HG03039 (cell line): Measurements from ENCODE around the gene ACBD6.
"Not testable (repeated sequence)": the region's sequence is repeated elsewhere in the genome, so short reads cannot be mapped to it uniquely, and the experiment has no call there.

Source experiments
- ATAC-seq: cut with Tn5 transposase; IDR thresholded peaks from one replicate; pipeline ENCODE4 v1.9.1; 2021; ENCODE audit warnings: mild to moderate bottlenecking, moderate library complexity; ENCODE audit not compliant: unreplicated experiment

Gene ACBD6

DNA sequence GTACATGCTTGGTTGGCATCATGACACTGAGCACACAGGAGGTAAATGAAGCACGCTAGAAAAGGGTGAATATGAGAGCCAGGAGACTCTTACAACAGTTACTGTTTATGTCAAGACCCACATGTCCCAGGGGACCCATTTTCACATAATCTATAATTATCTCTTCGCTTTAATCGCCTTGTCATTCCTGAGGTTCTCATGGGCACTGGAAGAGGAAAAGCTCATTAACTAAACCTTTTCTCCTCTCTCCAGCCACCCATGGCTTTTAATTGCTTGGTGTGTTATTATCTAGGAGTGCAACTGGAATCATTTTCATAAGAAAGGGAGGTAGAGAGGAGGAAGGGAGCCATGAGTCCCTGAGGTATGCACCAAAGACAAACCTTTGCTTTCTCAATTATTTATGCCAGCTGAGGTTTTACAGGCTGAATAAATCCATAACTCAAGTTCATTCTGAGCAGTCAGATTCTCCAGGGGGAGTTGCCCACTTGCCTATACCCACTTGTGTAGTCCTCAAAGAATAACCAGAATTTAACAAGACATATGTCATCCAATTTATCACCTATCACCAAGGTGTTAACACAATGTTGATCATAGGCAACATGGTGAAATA is 77.4 kb downstream of the ACBD6 start:
- no peak for ATAC-seq

DNA sequence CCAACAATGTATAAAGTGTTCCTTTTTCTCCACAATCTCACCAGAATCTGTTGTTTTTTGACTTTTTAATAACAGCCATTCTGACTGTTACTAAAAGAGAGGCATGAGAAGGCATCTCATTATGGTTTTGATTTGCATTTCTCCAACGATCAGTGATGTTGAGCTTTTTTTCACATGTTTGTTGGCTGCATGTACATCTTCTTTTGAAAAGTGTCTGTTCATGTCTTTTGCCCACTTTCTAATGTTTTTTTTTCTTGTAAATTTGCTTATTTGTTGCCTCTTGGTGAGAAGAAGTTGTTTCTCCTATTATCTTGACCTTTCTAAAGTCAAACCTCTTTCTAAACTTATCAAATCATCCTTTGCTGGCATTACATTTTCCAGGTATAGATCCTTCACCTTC is 80.8 kb downstream of the ACBD6 start:
- no peak for ATAC-seq

- not testable (repeated sequence) for ATAC-seq
Measured at GRCh38 chr1:180421145-180421544, 81.2 kb downstream of the ACBD6 start.

DNA sequence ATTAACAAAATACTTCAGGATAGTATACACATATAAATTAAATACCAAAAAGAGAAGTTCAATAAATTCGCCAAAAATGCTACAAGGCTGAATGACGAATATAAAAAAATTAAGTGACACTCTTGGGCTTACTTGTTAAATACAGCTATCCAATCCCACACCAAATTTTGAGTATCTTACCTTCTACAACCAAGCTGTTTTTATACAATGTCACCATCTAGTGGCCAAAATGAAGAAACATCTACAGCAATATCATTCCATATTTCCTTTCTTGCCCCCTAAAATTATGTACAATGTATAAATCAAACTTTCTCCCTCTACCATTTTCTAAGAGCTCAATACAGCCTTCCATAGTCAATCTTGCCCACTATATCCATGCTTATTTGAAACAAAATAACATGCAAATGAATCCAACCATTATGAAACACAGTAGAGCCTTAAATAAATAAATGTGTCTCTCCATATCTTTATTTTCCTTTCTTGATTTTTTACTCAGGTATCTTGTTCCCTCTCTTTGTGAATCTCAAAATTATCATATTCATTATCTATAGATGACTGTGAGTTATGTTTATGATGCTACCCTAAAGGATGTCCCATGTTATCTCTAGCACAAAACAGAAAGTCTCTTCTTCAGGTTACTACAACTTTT is 86.3 kb downstream of the ACBD6 start:
- no peak for ATAC-seq

GRCh38 chr1:180415236-180415848 is 87.0 kb downstream of the ACBD6 start:
- ATAC-seq: no peak

DNA sequence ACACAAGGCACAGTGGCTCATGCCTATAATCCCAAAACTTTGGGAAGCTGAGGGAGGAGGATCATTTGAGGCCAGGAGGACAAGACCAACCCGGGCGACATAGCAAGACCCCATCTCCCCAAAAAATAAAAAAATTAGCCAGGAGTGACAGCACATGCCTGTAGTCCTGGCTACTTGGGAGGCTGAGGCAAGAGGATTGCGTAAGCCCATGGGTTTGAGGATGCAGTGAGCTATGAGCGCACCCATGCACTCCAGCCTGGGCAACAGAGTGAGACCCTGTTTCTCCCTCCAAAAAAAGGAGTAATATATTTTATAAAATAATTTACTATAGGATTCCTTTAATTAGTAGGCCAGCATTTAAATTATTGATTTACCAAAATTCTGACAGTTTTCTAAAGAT is 89.8 kb downstream of the ACBD6 start:
- no peak for ATAC-seq

GRCh38 chr1:180408128-180408527 is 94.2 kb downstream of the ACBD6 start:
- ATAC-seq: not testable (repeated sequence)

DNA sequence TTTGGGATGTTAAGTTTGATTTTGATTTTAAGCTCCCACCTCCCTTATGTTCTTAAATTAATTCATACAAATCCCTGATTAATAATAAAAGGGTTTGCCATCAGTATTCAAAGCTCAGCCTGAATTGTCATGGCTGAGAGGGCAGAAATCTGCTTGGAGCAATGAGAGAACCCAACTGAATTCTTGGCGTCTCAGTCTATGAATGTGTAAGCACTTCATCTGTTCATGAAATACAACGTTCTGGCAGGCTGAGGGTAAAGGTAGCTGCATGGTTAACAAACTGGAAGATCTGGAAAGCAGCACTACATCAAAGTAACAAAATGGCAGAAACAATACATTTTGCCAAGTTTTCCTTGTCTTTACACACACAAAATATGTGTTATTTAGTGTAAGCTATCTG is 95.3 kb downstream of the ACBD6 start:
- ATAC-seq: no peak

DNA sequence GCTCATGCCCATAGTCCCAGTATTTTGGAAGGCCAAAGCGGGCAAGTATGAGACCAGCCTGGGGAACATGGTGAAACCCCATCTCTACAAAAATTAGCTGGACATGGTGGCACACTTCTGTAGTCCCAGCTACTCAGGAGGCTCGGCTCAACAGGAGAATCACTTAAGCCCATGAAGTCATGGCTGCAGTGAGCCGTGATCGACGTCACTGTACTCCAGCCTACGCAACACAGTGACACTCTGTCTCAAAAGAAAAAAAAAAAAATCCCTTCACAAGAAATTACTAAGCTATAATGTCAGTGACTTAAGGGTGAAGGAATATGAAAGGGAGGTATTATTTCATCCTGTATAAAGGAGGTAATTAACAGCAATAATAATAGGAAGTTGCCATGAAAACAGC is 99.8 kb downstream of the ACBD6 start:
- ATAC-seq: no peak

DNA sequence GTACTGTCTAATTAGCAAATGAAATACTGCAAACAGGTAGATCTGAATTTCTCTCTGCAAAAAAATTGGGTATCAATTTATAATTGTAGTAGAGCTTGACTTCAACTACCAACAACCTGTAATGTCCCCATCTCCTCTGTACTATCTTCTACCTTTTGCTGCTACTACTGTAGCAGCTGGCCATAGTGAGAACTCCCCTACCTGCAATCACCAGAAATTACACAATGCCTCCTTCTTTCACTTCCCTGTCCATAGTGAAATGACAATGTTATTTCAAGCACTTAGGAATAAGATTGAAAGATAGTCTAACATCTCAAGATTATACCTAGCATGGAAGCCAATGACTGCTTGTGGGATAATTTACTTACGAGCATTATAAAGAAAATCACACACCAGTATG is 100.4 kb downstream of the ACBD6 start:
- no peak for ATAC-seq

- no peak for ATAC-seq
Measured at GRCh38 chr1:180397175-180397574, 105.2 kb downstream of the ACBD6 start.

DNA sequence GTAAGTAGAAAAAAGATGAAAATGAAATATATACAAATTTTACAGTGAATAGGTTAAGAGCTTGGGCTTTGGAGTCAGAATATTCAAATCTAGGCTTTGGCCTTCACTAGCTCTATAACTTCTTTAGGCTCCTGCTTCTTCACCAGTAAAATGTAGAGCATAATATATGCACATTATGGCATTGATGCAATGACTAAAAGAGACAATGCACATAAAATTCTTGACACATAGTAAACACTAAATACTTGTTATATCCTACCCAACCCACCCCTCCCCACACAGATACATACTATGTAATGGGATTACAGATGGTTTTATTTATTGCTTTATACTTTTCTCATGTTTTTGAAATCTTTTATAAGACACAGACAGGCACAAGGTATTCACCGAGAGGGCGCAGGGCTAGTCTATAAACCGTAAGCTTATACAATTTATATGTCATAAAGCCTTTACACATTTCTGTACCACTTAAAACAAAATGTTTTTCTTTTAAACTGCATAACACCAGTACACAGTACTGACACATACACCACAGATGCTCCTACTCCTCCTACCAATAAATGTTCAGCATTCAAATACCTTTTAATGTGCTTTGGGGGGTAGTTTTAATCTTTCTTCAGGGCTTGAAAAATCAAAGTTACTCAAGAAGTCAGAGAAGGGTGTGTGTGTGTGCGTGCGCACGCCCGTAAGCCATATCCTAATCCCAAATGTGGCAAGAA is 109.8 kb downstream of the ACBD6 start:
- no peak for ATAC-seq

DNA sequence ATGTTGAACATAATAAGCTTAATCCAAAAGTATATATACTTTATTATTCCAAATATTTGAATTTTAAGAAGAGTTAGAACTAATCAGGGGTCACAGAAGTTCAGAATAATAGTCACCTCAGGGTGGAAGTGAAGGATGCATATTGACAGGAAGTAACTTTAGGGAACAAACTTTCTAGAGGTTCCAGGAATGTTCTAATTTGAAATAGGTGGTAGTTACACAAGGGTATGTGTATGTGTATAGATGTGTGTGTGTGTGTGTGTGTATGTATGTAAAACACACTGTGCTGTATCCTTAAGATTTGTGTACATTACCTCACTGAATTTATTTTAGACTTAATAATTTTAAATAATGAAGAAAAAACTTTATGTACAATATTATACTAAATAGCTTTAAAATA is 110.4 kb downstream of the ACBD6 start:
- ATAC-seq: no peak

DNA sequence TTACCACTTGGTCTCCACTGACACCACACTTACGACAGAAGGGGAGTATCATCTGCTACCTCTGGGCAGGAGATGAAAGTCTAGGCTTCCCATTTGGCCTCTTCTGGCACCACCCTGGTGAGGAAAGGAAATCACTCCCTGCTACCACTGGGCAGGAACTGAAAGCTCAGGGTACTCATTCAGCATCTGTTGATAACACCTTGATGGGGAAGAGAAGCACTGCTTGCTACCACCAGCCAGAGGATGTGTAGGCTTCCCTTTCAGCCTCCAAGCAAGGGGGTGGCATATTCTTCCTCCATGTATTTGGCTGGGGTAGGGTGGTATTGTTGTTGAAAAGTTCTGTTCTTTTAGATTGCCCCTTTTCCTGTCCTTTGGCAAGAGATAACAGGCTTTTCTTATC is 115.0 kb downstream of the ACBD6 start:
- no peak for ATAC-seq

GRCh38 chr1:180386745-180387367 is 115.5 kb downstream of the ACBD6 start:
- ATAC-seq: no peak

- no peak for ATAC-seq
Measured at GRCh38 chr1:180385144-180385543, 117.2 kb downstream of the ACBD6 start.

DNA sequence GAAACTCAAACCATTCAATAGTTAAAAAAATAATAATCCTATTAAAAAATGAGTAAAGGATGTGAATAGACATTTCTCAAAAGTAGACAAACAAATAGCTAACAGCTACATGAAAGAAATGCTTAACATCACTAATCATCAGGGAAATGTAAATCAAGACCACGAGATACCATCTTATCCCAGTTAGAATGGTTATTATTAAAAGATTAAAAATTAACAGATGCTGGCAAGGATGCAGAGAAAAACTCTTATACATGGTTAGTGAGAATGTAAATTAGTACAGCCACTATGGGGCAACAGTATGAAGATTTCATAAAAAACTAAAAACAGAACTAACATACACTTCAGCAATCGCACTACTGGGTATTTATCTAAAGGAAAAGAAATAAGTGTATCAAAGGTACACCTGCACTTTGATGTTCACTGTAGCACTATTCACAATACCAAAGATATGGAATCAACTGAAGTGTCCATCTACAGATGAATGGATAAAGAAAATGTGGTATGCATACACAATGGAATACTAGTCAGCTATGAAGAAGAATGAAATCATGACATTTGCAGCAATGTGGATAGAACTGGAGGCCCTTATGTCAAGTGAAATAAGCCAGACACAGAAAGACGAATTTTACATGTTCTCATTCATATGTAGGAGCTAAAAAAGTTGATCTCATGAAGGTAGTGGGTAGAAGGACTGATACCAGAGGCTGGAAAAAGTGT is 117.9 kb downstream of the ACBD6 start:
- no peak for ATAC-seq

GRCh38 chr1:180382326-180383115 is 119.9 kb downstream of the ACBD6 start:
- ATAC-seq: no peak

- no peak for ATAC-seq
Measured at GRCh38 chr1:180381184-180381580, 121.2 kb downstream of the ACBD6 start.
